Esophagus squamous epithelium (tissue), 4 donors: ENCODE results near the gene MCTP2.

Experiments
- CTCF ChIP-seq, 6 experiments: fragments of 450-650 bp in 4 of 6; fragments of 200-600 bp in 2 of 6; sonication (generic) in 2 of 6; IDR thresholded peaks; one replicate each; pipeline ENCODE4 v1.5.1; 2016 to 2019; ENCODE audit warnings: antibody characterized with exemption in 6 of 6, mild to moderate bottlenecking in 4 of 6, moderate library complexity in 4 of 6
- POLR2A ChIP-seq, 4 donors: fragments of 450-650 bp; IDR thresholded peaks; one replicate each; pipeline ENCODE4 v1.6.1; 2017; ENCODE audit warnings: antibody characterized with exemption in 4 of 4, mild to moderate bottlenecking in 4 of 4, moderate library complexity in 3 of 4

GRCh38 chr15:94230883-94231722 lies at the start of gene MCTP2:
- peak in 2 of 6 experiments; percentile 3 to 13 for TF ChIP-seq CTCF (IDR thresholded peaks at IDR 0.05)
- peak in 3 of 4 donors; percentile 5 to 81 (median 56) for TF ChIP-seq POLR2A (IDR thresholded peaks at IDR 0.05)
